ENCODE measurements around the gene DLGAP5.

DNA sequence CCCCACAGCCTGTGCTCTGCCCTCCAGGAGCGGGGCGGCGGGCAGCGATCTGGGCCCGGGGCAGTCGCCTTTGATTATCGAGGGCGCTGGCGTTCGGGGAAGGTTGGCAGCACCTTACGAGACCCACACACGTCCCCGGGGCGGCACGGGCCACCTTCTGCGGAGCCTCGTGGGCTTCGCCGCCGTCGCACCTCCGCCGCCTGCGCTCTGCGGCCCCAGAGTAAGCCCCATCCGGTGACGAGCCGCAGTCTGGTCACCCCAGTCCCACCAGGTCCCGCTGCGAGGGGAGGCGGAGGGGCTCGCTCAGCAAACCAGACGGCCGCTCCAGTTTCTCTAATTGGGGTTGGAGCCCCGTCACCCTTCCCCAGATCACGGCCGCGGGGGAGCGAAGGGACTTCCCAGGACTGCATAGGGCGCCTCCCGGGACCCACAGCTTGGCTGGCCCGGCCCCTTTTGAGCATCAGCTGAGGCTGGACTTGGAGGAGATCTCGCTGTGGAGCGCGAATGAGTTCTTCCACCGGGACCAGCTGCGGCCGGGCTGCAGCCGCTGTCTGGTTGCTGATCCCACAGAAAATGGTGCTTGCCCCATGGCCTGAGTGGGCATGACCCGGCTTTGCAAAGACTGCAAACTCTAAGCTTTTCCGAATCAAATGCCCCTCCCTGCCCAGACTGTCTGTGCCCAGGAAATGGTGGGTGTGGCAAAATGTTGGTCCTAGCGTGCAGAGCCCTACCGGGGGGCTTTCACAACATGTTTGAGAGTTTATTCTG lies 61.8 kb downstream of the DLGAP5 start:
- TF ChIP-seq, protein P1, sequence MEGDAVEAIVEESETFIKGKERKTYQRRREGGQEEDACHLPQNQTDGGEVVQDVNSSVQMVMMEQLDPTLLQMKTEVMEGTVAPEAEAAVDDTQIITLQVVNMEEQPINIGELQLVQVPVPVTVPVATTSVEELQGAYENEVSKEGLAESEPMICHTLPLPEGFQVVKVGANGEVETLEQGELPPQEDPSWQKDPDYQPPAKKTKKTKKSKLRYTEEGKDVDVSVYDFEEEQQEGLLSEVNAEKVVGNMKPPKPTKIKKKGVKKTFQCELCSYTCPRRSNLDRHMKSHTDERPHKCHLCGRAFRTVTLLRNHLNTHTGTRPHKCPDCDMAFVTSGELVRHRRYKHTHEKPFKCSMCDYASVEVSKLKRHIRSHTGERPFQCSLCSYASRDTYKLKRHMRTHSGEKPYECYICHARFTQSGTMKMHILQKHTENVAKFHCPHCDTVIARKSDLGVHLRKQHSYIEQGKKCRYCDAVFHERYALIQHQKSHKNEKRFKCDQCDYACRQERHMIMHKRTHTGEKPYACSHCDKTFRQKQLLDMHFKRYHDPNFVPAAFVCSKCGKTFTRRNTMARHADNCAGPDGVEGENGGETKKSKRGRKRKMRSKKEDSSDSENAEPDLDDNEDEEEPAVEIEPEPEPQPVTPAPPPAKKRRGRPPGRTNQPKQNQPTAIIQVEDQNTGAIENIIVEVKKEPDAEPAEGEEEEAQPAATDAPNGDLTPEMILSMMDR (IDR thresholded peaks at IDR 0.05; ENCODE audit: low read depth, low read length, poor library complexity, severe bottlenecking) = no peak
- peak; percentile 68; the same call in 1 of the 2 replicates for TF ChIP-seq EZH2phosphoT487 (IDR thresholded peaks at IDR 0.05; ENCODE audit: borderline replicate concordance, low read length)
